Thoracic aorta (tissue), 2 donors: ENCODE data around the gene FAM241B. TPM values are rescaled to one million over a fixed set of nuclear protein-coding genes. Genes with fewer than 3 reads are reported as not detected.

Experiments
- ATAC-seq: fragments of 150-250 bp; one replicate; pipeline ENCODE4 v1.8.0; 2017; ENCODE audit warnings: low read depth; ENCODE audit not compliant: insufficient number of reproducible peaks, low FRiP score
- DNase-seq: peaks from one replicate; pipeline ENCODE4 v3.0.0-alpha.2; 2020; ENCODE audit warnings: low spot score
- H3K27ac ChIP-seq, 2 donors: fragments of 200-600 bp; sonication (generic); 1 replicate in 1 of 2; 2 replicates in 1 of 2; pipeline ENCODE4 v1.5.1; 2016; ENCODE audit warnings: mild to moderate bottlenecking in 2 of 2, moderate library complexity in 2 of 2
- H3K27me3 ChIP-seq: fragments of 200-600 bp; sonication (generic); replicated peaks from 2 replicates; pipeline ENCODE4 v1.6.0; 2016; ENCODE audit warnings: mild to moderate bottlenecking; ENCODE audit not compliant: insufficient read depth
- H3K36me3 ChIP-seq: fragments of 200-600 bp; sonication (generic); one replicate; pipeline ENCODE4 v1.5.1; 2016
- H3K4me1 ChIP-seq, 2 donors: fragments of 200-600 bp; sonication (generic); 1 replicate in 1 of 2; 2 replicates in 1 of 2; pipeline versions ENCODE4 v1.5.1 to v1.6.0; 2016; ENCODE audit warnings: low read depth in 2 of 2, mild to moderate bottlenecking in 1 of 2; ENCODE audit not compliant: control insufficient read depth in 1 of 2
- H3K4me3 ChIP-seq: fragments of 200-600 bp; sonication (generic); 2 replicates; pipeline ENCODE4 v1.5.1; 2016; ENCODE audit warnings: mild to moderate bottlenecking
- H3K9me3 ChIP-seq: fragments of 200-600 bp; sonication (generic); 2 replicates; pipeline ENCODE4 v1.5.1; 2016
- total RNA-seq, 2 donors: library from RNA; depleted of rRNA; stranded (reverse); fragments of >200 nt; gene quantifications; one replicate each; pipeline versions ENCODE4 v1.1.0 to v1.2.3, GENCODE V29; 2016
- TF ChIP-seq, protein P1 (sequence below): fragments of 200-600 bp; sonication (generic); IDR thresholded peaks from one replicate; pipeline ENCODE4 v1.5.1; 2019; ENCODE audit warnings: antibody characterized with exemption

Gene FAM241B
- total RNA-seq, 2 donors from 2014 or later = 2.4 to 7.8 TPM

DNA sequence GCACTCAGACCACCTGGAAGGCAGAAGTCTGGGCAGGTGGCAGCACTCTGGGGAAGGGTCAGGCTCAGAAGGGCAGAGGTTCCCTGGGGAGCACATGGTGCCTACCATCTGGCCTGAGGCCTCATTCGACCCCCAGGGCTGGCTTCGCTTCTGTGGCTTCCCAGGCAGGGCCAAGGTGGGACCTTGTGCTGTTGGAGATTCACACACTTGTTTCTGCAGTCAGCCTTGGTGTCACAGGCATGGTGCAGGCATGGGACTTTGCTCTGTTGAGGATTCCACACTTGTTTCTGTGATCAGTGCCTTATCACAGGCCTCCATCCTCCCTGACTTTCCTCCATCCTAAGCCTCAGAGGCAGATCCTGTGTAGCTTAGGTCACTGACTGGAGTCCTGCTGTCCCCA, 11.3 kb upstream of the FAM241B start:
- DNase-seq = no peak
- TF ChIP-seq, protein P1, sequence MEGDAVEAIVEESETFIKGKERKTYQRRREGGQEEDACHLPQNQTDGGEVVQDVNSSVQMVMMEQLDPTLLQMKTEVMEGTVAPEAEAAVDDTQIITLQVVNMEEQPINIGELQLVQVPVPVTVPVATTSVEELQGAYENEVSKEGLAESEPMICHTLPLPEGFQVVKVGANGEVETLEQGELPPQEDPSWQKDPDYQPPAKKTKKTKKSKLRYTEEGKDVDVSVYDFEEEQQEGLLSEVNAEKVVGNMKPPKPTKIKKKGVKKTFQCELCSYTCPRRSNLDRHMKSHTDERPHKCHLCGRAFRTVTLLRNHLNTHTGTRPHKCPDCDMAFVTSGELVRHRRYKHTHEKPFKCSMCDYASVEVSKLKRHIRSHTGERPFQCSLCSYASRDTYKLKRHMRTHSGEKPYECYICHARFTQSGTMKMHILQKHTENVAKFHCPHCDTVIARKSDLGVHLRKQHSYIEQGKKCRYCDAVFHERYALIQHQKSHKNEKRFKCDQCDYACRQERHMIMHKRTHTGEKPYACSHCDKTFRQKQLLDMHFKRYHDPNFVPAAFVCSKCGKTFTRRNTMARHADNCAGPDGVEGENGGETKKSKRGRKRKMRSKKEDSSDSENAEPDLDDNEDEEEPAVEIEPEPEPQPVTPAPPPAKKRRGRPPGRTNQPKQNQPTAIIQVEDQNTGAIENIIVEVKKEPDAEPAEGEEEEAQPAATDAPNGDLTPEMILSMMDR = no peak

GRCh38 chr10:69619626-69620025, 10.4 kb upstream of the FAM241B start:
- H3K27me3 ChIP-seq = no peaks in the 10 kb centered on the region
- H3K4me1 ChIP-seq = no peaks in the 10 kb centered on the region
- TF ChIP-seq, protein P1 = no peak
- H3K9me3 ChIP-seq = no peaks in the 10 kb centered on the region
- H3K27ac ChIP-seq = no peak overlapping the region
- DNase-seq (no peak), ATAC-seq (no peak)
- H3K36me3 ChIP-seq = no peaks in the 10 kb centered on the region
- no peak overlapping the region for H3K4me3 ChIP-seq

More for the DNA sequence above, 11.3 kb upstream of the FAM241B start:
- Histone ChIP-seq H3K36me3 (no peaks in the 10 kb centered on the region), H3K9me3 (no peaks in the 10 kb centered on the region), H3K27ac (no peak overlapping the region), H3K4me3 (no peak overlapping the region), H3K27me3 (no peaks in the 10 kb centered on the region), H3K4me1 (no peaks in the 10 kb centered on the region)
- no peak for ATAC-seq

- Histone ChIP-seq H3K27me3 (no peaks in the 10 kb centered on the region), H3K4me3 (no peak overlapping the region), H3K36me3 (no peaks in the 10 kb centered on the region), H3K4me1 (no peaks in the 10 kb centered on the region), H3K27ac (no peak overlapping the region), H3K9me3 (no peaks in the 10 kb centered on the region)
- no peak for DNase-seq
- ATAC-seq = no peak
- TF ChIP-seq, protein P1 = no peak
These were observed 9.4 kb upstream of the FAM241B start for GRCh38 chr10:69620625-69621024.

DNA sequence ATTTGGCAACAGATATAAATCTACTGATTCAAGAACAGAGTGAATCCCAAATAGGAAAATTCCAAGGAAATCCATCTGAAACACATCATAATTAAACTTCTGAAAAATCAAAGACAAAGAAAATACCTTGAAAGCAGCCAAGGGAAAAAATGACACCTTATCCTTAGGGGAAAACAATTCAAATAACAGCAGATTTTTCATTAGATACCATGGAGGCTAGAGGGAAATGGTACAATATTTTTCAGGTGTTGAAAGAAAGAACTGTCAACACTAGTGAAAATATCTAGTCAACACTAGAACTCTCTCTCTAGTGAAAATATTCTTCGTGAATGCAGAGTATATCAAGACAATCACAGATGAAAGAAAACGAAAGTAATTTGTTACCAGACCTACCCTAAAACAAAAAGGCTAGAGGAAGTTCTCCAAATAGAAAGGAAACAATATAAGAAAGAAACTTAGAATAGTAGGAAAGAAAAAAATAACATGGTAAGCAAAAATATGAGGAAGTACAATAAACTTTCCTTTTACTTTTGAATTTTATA, 5.7 kb upstream of the FAM241B start:
- H3K9me3 ChIP-seq = no peaks in the 10 kb centered on the region
- ATAC-seq (no peak), DNase-seq (no peak)
- H3K4me3 ChIP-seq = no peak overlapping the region
- no peaks in the 10 kb centered on the region for H3K27me3 ChIP-seq
- peaks cover 0 to under 1% of the 10 kb centered on the region in 2 donors for H3K4me1 ChIP-seq
- no peak overlapping the region for H3K27ac ChIP-seq
- TF ChIP-seq, protein P1 = no peak
- no peaks in the 10 kb centered on the region for H3K36me3 ChIP-seq

DNA sequence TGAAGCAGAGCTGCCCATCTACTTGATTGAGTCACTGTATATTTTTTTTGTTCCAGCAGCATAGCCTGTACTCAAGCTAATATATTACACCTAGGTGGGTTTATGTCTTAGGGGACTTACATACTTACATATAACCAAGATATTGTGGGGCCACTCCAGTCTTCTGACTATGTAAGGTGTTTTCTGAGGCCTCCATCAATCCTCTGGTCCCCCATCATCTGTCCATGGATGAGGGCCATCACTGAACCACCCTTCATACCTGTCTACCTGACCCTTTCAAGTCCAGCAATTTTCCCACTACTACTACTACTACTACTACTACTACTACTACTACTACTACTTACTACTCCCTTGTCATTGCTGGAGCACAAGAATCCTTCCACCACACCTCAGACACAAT, 3.2 kb upstream of the FAM241B start:
- H3K27me3 ChIP-seq = no peaks in the 10 kb centered on the region
- TF ChIP-seq, protein P1 = no peak

More for the DNA sequence above, 3.2 kb upstream of the FAM241B start:
- H3K4me3 ChIP-seq = no peak overlapping the region
- H3K36me3 ChIP-seq = no peaks in the 10 kb centered on the region
- no peaks in the 10 kb centered on the region for H3K9me3 ChIP-seq
- ATAC-seq = no peak
- DNase-seq = no peak
- H3K4me1 ChIP-seq = peaks cover 9 to 16% of the 10 kb centered on the region in 2 donors
- no peak overlapping the region for H3K27ac ChIP-seq
